GM12874 (cell line): ENCODE results near the gene AMBRA1.

Source experiments
- CTCF ChIP-seq: IDR thresholded peaks from 2 replicates; pipeline ENCODE4 v1.5.1; 2011; ENCODE audit warnings: low read depth, mild to moderate bottlenecking, control low read depth, low read length, moderate library complexity; ENCODE audit not compliant: insufficient read depth

Gene AMBRA1

GRCh38 chr11:46600194-46600960, 6.6 kb upstream of the AMBRA1 start:
- no peak for TF ChIP-seq CTCF

- no peak for TF ChIP-seq CTCF
These were observed 5.7 kb upstream of the AMBRA1 start for GRCh38 chr11:46599340-46600193.

GRCh38 chr11:46597609-46598219, 3.9 kb upstream of the AMBRA1 start:
- TF ChIP-seq CTCF, result no peak

- no peak for TF ChIP-seq CTCF
These were observed 3.3 kb upstream of the AMBRA1 start for GRCh38 chr11:46597155-46597554.

GRCh38 chr11:46594785-46595184, 962 bp upstream of the AMBRA1 start:
- TF ChIP-seq CTCF, result no peak

- no peak for TF ChIP-seq CTCF
These were observed 514 bp upstream of the AMBRA1 start for GRCh38 chr11:46594374-46594700.

- no peak for TF ChIP-seq CTCF
These were observed 2.9 kb downstream of the AMBRA1 start for GRCh38 chr11:46590740-46591605.
